HL-60 (cell line): ENCODE measurements around the gene FAM184A.

Experiments used
- DNase-seq, 2 experiments: peaks; one replicate each; pipeline ENCODE4 v3.0.0-alpha.2; 2010 to 2020; ENCODE audit warnings: low read depth in 1 of 2, low spot score in 1 of 2
- H3K27ac ChIP-seq: fragments of 250-450 bp; sonication (Bioruptor Pico); replicated peaks from 2 replicates; pipeline ENCODE4 v1.5.1; 2020; ENCODE audit warnings: mild to moderate bottlenecking, moderate library complexity
- H3K27me3 ChIP-seq: fragments of 250-450 bp; sonication (Bioruptor Pico); 2 replicates; pipeline ENCODE4 v1.5.1; 2021; ENCODE audit warnings: mild to moderate bottlenecking, moderate library complexity; ENCODE audit not compliant: insufficient read depth, poor library complexity, severe bottlenecking
- H3K4me3 ChIP-seq: replicated peaks from 2 replicates; pipeline ENCODE4 v1.5.1; 2011; ENCODE audit warnings: mild to moderate bottlenecking, control low read depth, low read length; ENCODE audit not compliant: insufficient read depth
- GABPA ChIP-seq: IDR thresholded peaks from 2 replicates; pipeline ENCODE4 v1.6.1; 2012; ENCODE audit warnings: low read depth
- POLR2AphosphoS5 ChIP-seq: IDR thresholded peaks from 2 replicates; pipeline ENCODE4 v1.6.1; 2012; ENCODE audit warnings: low read depth
- SPI1 ChIP-seq: IDR thresholded peaks from 2 replicates; pipeline ENCODE4 v1.6.1; 2012; ENCODE audit warnings: low read depth, mild to moderate bottlenecking, borderline replicate concordance
- TF ChIP-seq, protein P1 (sequence below): IDR thresholded peaks from one replicate; pipeline ENCODE4 v1.5.1; 2011; ENCODE audit warnings: low read length, control low read depth, inconsistent platforms; ENCODE audit not compliant: insufficient read depth
- TF ChIP-seq, protein P2 (sequence below): IDR thresholded peaks from 2 replicates; pipeline ENCODE4 v1.6.1; 2012; ENCODE audit warnings: low read depth; ENCODE audit not compliant: insufficient replicate concordance

Gene FAM184A

DNA sequence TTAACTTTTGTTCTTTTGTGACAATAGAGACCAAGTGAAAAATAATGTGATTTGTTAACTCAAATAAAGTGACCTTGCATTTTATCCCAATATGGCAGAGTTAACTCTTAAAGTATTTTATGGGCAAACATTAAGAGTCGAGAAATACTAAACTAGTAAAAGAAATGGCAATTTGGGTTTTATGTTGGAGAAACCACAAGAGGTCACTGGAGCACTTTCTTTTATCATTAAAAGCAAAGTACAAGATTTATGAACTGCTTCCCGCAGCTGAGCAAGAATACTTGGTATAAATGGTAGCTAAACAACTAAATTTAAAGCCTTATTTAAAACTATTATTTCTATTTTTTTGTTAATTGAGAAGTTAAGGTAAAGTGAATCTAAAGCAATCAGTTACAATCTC, 110.0 kb downstream of the FAM184A start:
- TF ChIP-seq, protein P1, sequence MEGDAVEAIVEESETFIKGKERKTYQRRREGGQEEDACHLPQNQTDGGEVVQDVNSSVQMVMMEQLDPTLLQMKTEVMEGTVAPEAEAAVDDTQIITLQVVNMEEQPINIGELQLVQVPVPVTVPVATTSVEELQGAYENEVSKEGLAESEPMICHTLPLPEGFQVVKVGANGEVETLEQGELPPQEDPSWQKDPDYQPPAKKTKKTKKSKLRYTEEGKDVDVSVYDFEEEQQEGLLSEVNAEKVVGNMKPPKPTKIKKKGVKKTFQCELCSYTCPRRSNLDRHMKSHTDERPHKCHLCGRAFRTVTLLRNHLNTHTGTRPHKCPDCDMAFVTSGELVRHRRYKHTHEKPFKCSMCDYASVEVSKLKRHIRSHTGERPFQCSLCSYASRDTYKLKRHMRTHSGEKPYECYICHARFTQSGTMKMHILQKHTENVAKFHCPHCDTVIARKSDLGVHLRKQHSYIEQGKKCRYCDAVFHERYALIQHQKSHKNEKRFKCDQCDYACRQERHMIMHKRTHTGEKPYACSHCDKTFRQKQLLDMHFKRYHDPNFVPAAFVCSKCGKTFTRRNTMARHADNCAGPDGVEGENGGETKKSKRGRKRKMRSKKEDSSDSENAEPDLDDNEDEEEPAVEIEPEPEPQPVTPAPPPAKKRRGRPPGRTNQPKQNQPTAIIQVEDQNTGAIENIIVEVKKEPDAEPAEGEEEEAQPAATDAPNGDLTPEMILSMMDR: no peak
- TF ChIP-seq SPI1 (no peak), POLR2AphosphoS5 (no peak), GABPA (no peak)
- TF ChIP-seq, protein P2, sequence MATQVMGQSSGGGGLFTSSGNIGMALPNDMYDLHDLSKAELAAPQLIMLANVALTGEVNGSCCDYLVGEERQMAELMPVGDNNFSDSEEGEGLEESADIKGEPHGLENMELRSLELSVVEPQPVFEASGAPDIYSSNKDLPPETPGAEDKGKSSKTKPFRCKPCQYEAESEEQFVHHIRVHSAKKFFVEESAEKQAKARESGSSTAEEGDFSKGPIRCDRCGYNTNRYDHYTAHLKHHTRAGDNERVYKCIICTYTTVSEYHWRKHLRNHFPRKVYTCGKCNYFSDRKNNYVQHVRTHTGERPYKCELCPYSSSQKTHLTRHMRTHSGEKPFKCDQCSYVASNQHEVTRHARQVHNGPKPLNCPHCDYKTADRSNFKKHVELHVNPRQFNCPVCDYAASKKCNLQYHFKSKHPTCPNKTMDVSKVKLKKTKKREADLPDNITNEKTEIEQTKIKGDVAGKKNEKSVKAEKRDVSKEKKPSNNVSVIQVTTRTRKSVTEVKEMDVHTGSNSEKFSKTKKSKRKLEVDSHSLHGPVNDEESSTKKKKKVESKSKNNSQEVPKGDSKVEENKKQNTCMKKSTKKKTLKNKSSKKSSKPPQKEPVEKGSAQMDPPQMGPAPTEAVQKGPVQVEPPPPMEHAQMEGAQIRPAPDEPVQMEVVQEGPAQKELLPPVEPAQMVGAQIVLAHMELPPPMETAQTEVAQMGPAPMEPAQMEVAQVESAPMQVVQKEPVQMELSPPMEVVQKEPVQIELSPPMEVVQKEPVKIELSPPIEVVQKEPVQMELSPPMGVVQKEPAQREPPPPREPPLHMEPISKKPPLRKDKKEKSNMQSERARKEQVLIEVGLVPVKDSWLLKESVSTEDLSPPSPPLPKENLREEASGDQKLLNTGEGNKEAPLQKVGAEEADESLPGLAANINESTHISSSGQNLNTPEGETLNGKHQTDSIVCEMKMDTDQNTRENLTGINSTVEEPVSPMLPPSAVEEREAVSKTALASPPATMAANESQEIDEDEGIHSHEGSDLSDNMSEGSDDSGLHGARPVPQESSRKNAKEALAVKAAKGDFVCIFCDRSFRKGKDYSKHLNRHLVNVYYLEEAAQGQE: no peak
- Histone ChIP-seq H3K4me3 (no peak overlapping the region), H3K27ac (no peak overlapping the region), H3K27me3 (no peaks in the 10 kb centered on the region)
- DNase-seq: no peak

DNA sequence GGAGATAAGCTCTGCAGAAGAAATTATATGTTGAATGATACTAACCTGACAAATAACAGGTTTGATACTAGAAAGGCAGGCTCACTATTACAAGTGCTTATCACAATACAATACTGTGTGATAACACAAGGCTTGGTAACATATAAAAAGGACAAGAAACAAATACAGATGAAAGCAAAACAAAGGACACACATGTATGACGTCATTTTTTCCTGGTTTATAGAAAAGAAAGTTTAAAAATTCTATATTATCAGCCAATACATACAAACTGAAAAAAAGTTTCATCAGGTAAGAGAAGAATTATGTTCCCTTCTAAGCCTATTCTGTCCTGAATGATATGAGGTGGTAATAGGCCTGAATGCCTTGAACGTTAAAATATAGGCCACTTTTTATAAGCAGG, 111.2 kb downstream of the FAM184A start:
- Histone ChIP-seq H3K27ac (no peak overlapping the region), H3K4me3 (no peak overlapping the region), H3K27me3 (no peaks in the 10 kb centered on the region)
- no peak for DNase-seq
- TF ChIP-seq, protein P1: no peak

DNA sequence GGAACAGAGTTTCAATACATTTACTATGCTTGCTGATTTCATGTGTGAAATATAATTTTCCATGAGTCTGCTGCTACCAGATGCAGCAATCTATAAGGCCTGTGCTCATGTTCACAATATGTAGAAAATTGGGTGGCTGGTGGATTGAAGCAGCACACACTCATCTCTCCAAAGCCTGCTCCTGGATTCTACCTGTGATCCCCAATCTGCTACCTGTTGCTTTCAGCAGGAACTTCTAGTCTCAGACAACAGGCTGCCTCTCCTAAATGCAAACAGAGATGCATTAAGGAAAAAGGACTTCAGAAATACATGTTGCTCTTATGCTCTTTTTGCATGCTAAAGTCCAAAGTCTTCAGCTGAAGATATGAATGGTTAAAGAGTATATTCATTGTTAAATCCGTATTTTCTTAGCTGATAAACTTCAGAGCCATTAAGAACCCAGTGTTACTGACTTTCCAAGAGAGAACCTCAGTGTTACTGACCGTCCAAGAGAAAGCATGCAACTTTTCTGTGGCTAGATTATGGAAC, 112.6 kb downstream of the FAM184A start:
- H3K27ac ChIP-seq: no peak overlapping the region
- H3K4me3 ChIP-seq: no peak overlapping the region
- DNase-seq: no peak
- H3K27me3 ChIP-seq: no peaks in the 10 kb centered on the region
- TF ChIP-seq POLR2AphosphoS5: no peak
- no peak for TF ChIP-seq SPI1
- TF ChIP-seq, protein P1: no peak
- no peak for TF ChIP-seq GABPA
- TF ChIP-seq, protein P2: no peak

DNA sequence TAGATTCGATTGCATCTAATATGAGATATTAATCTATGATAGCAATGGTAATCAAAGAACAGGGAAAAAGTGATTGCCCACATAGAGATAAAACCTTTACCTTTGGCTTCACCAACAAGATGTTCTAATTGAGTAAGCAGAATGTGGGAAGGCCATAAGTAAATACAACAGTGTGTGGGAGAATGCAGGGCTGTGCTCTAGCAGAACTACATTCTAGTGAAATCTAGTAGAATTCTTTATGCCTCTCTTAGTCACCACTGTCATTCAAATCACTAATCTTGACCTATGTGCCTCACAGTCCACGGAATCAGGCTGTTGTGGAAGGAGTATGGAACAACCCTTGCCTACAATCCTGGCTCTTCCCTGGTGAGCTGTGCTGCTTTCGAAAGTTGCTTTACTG, 113.1 kb downstream of the FAM184A start:
- no peak for TF ChIP-seq SPI1
- no peak overlapping the region for H3K4me3 ChIP-seq
- no peak for DNase-seq
- no peaks in the 10 kb centered on the region for H3K27me3 ChIP-seq
- no peak overlapping the region for H3K27ac ChIP-seq
